ENCODE data around the gene R3HDM1. TPM values are rescaled to one million over a fixed set of nuclear protein-coding genes. Genes with fewer than 3 reads are reported as not detected.

The R3HDM1 gene
- total and polyA plus RNA-seq, 2 of the 4 experiments (the other 2 are of a cell fraction), result 5.9 to 38.1 TPM

DNA sequence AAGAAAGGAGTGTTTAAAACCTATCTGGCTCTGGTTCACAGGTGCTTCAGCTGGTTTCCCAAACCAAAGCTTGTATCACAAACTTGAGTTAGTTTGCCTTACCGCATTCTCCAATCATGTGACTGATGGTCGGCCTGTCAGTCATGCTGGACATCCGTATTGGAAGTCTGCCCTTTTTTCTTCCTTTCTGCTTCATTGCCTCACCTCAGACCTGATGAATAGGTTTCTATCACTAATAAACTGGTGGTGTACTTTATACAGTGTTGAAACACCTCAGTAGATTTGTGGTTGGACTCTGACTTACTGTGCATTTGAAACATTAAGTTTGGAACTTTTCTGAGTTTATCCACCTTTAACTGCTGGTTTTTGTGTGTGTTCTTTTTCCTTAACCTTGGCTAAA, 84.1 kb downstream of the R3HDM1 start:
- no peak overlapping the region for H2BK120ac ChIP-seq (ENCODE audit: low read depth, low read length)
- H3K9me3 ChIP-seq (ENCODE audit: control insufficient read depth, insufficient read depth, low read length), result no peaks in the 10 kb centered on the region
- no peak overlapping the region for H3K18ac ChIP-seq (ENCODE audit: low read depth, low read length)
- H3K36me3 ChIP-seq (ENCODE audit: control insufficient read depth, insufficient read depth, low read length), result peaks cover 4% of the 10 kb centered on the region; the same call in 1 of the 2 replicates
- no peak overlapping the region for H3K56ac ChIP-seq (ENCODE audit: extremely low read depth, insufficient read depth, low read length)
- H4K8ac ChIP-seq (ENCODE audit: low read depth in 2 of 2, low read length in 2 of 2), result no peak overlapping the region
- H4K91ac ChIP-seq (ENCODE audit: insufficient read depth, low read depth, low read length), result no peak overlapping the region; the same call in 1 of the 2 replicates
- 0 out of 2 replicates have a peak overlapping the region, but pooled peaks have one; percentile 18 for H2BK20ac ChIP-seq (ENCODE audit: low read depth, low read length)
- in situ Hi-C loops (cut with MboI; ENCODE audit: low sequenced_read_pairs) (no loop called here), intact Hi-C loops (cut with micrococcal nuclease) (no loop called here), dilution Hi-C loops (cut with HindIII; ENCODE audit: low sequenced_read_pairs, unreplicated experiment) (no loop called here)
- H2BK5ac ChIP-seq (ENCODE audit: low read depth, low read length, poor library complexity, severe bottlenecking), result no peak overlapping the region
- H3K9ac ChIP-seq (ENCODE audit: low read depth, low read length), result no peak overlapping the region
- H2AK9ac ChIP-seq (replicated peaks; ENCODE audit: low read depth, low read length, poor library complexity), result no peak overlapping the region
- no peak overlapping the region for H3K4me2 ChIP-seq (ENCODE audit: low read depth, low read length)
- no peaks in the 10 kb centered on the region for H4K20me1 ChIP-seq (ENCODE audit: insufficient read depth, low read length)
- no peak overlapping the region for H2BK15ac ChIP-seq (ENCODE audit: low read depth, low read length)
- BruUV-seq (replicated peaks), result no TSS peak
- H3K4me1 ChIP-seq (ENCODE audit: control insufficient read depth, insufficient read depth, low read length), result no peaks in the 10 kb centered on the region; the same call in 1 of the 2 replicates
- no peak for DNase-seq
- H4K5ac ChIP-seq (ENCODE audit: low read depth, low read length), result no peak overlapping the region
- no CpG with 5 or more reads among the region's 3 CpGs for WGBS, 2 experiments (ENCODE audit: extremely low coverage in 2 of 2, insufficient read length in 1 of 2)
- H3K4ac ChIP-seq (ENCODE audit: low read depth, low read length), result no peak overlapping the region
- H2AFZ ChIP-seq (replicated peaks; ENCODE audit: low read length, poor library complexity), result no peak overlapping the region
- no peak overlapping the region for H3K14ac ChIP-seq (replicated peaks; ENCODE audit: low read depth, low read length)
- H3K9me1 ChIP-seq (ENCODE audit: insufficient read depth, low read length), result no peaks in the 10 kb centered on the region
- peaks cover 0 to 3% of the 10 kb centered on the region in 2 experiments; a peak in 1 of 4 replicates for H3K79me1 ChIP-seq (ENCODE audit: low read depth in 1 of 2, low read length in 2 of 2)
- no peak overlapping the region for H3K27ac ChIP-seq (ENCODE audit: insufficient read depth, low read length)
- CTCF ChIA-PET, result no interaction called here
- H3K23ac ChIP-seq (ENCODE audit: low read depth, low read length), result no peak overlapping the region
- H2AK5ac ChIP-seq (ENCODE audit: low read depth, low read length), result no peak overlapping the region
- ATAC-seq (ENCODE audit: low read depth), result no peak
- no peaks in the 10 kb centered on the region for H3K27me3 ChIP-seq (ENCODE audit: control insufficient read depth, insufficient read depth, low read length)
- no peak overlapping the region for H3K4me3 ChIP-seq (ENCODE audit: insufficient read depth, low read depth, low read length)
- POLR2A ChIA-PET (ENCODE audit: unreplicated experiment), result no interaction called here
- no peak for TF ChIP-seq SMC3 (IDR thresholded peaks at IDR 0.05; ENCODE audit: low read depth, low read length)
- TF ChIP-seq CHD1 (IDR thresholded peaks at IDR 0.05; ENCODE audit: low read depth, low read length), result no peak
- TF ChIP-seq FOS (IDR thresholded peaks at IDR 0.05; ENCODE audit: low read depth, low read length), result no peak
- TF ChIP-seq RFX5 (IDR thresholded peaks at IDR 0.05; ENCODE audit: low read depth, low read length), result no peak
- no peak for TF ChIP-seq BHLHE40 (IDR thresholded peaks at IDR 0.05; ENCODE audit: low read depth, low read length)
- no peak for TF ChIP-seq MAZ (IDR thresholded peaks at IDR 0.05; ENCODE audit: borderline replicate concordance, low read depth, low read length)
- no peak for TF ChIP-seq MAFK (IDR thresholded peaks at IDR 0.05; ENCODE audit: low read depth, low read length)
- no peak for TF ChIP-seq CEBPB (IDR thresholded peaks at IDR 0.05; ENCODE audit: low read depth, low read length)
- no peak for TF ChIP-seq RCOR1 (IDR thresholded peaks at IDR 0.05; ENCODE audit: insufficient replicate concordance, low read length)
- TF ChIP-seq NFE2L2 (IDR thresholded peaks at IDR 0.05; ENCODE audit: low read depth, low read length), result no peak
